GM12875 (cell line): ENCODE measurements around the gene XXYLT1.

Experiments used
- H3K4me3 ChIP-seq: one replicate; pipeline ENCODE4 v1.5.1; 2011; ENCODE audit warnings: low read depth, low read length, control low read depth
- TF ChIP-seq, protein P1 (sequence below): IDR thresholded peaks from 2 replicates; pipeline ENCODE4 v1.5.1; 2011; ENCODE audit warnings: low read depth, mild to moderate bottlenecking, control low read depth, inconsistent platforms, low read length, moderate library complexity, borderline replicate concordance; ENCODE audit not compliant: insufficient read depth

XXYLT1 gene

DNA sequence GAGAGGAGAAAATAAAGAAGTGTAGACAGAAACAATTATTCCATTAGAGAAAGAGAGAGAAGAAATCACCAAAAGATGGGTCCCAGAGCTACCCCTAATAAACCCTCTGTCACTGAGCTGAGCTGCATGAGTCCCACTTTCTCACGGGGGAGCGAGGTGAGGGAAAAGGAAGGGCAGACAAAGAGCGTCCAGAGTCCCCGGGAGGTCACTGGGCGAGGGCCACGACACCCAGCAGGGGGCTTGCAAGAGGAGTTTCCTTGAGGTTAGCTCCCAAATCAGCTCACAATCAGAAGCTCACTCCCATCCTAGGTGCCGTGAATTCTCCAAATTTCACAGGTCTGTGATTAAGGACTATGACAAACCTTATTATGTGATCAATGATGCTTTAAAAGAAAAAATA is 62.3 kb downstream of the XXYLT1 start:
- H3K4me3 ChIP-seq = no peak overlapping the region
- TF ChIP-seq, protein P1, sequence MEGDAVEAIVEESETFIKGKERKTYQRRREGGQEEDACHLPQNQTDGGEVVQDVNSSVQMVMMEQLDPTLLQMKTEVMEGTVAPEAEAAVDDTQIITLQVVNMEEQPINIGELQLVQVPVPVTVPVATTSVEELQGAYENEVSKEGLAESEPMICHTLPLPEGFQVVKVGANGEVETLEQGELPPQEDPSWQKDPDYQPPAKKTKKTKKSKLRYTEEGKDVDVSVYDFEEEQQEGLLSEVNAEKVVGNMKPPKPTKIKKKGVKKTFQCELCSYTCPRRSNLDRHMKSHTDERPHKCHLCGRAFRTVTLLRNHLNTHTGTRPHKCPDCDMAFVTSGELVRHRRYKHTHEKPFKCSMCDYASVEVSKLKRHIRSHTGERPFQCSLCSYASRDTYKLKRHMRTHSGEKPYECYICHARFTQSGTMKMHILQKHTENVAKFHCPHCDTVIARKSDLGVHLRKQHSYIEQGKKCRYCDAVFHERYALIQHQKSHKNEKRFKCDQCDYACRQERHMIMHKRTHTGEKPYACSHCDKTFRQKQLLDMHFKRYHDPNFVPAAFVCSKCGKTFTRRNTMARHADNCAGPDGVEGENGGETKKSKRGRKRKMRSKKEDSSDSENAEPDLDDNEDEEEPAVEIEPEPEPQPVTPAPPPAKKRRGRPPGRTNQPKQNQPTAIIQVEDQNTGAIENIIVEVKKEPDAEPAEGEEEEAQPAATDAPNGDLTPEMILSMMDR = no peak

DNA sequence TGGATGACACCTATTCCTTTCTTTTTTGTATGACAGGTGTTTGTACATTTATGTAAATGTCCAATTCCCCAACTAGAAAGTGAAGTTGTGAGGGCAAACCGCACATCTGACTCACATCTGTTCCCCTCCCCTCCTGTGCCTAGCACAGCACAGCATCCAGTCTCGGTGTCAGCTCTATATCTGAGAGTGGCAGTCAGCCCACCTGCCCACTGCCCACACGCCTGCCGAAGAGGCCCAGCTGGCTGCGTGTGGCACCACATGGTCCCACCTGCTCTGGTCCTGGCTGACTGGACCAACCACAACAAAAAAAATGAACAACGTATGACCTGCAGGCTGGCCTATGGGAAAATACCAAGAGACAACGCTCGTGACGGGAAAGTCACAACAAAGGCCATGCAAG is 62.8 kb downstream of the XXYLT1 start:
- TF ChIP-seq, protein P1 = no peak
- H3K4me3 ChIP-seq = no peak overlapping the region

DNA sequence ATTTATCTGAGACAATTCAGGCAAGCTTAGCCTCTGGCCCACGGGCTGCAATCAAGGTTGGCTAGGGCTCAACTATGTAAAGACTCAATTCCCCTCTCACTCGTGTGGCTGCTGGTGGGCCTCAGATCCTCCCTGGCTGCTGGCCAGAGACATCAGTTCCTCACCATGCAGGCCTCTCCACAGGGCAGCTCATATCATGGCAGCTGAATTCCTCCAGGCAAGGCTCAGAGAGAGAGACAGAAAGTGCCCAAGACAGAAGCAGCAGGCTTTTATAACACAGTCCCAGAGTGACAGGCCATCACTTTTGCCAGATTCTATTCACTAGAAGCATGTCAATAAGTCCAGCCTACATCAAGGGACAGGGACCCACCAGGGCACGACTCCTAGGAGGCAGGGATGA is 63.2 kb downstream of the XXYLT1 start:
- no peak overlapping the region for H3K4me3 ChIP-seq
- TF ChIP-seq, protein P1 = no peak

GRCh38 chr3:195207056-195207455 is 63.9 kb downstream of the XXYLT1 start:
- TF ChIP-seq, protein P1 = no peak
- H3K4me3 ChIP-seq = no peak overlapping the region

GRCh38 chr3:195204360-195205163 is 66.4 kb downstream of the XXYLT1 start:
- TF ChIP-seq, protein P1 = no peak

GRCh38 chr3:195203606-195204005 is 67.4 kb downstream of the XXYLT1 start:
- no peak overlapping the region for H3K4me3 ChIP-seq
- TF ChIP-seq, protein P1 = no peak

More at GRCh38 chr3:195204360-195205163, 66.4 kb downstream of the XXYLT1 start:
- H3K4me3 ChIP-seq = no peak overlapping the region

GRCh38 chr3:195201295-195201694 is 69.7 kb downstream of the XXYLT1 start:
- H3K4me3 ChIP-seq = no peak overlapping the region
- TF ChIP-seq, protein P1 = no peak
